Epithelial cell of alveolus of lung (primary cell): Measurements from ENCODE around the gene NDUFA8. TPM values are rescaled to one million over a fixed set of nuclear protein-coding genes. Genes with fewer than 3 reads are reported as not detected.

ENCODE experiments used
- total RNA-seq: library from RNA; depleted of rRNA; stranded (reverse); fragments of >200 nt; gene quantifications from 2 replicates; pipeline ENCODE4 v1.2.1, GENCODE V29; 2015

Gene NDUFA8
- 52.3 and 53.9 TPM in 2 replicates for total RNA-seq

GRCh38 chr9:122159026-122159924 lies at the start of gene NDUFA8, which contains the start of gene MORN5:
TSS of gene NDUFA8 (minus strand) at chr9:122159779. CDS start at chr9:122159677, 102 bp downstream.
TSS of gene MORN5 (plus strand) at chr9:122159908. CDS start at chr9:122159973, 65 bp downstream.

Other genes with a start within 250 kb of the NDUFA8 start
- 1.9 and 3.2 TPM in 2 replicates for gene TTLL11, start 66.5 kb downstream of the NDUFA8 start, total RNA-seq
- not detected in 2 replicates for gene MORN5, start 129 bp upstream of the NDUFA8 start, total RNA-seq
- gene LHX6, start 69.2 kb upstream of the NDUFA8 start, total RNA-seq, result 0.16 and 1.0 TPM in 2 replicates
- 8.5 and 22.2 TPM in 2 replicates for gene RBM18, start 105.1 kb upstream of the NDUFA8 start, total RNA-seq
- 32.7 and 34.3 TPM in 2 replicates for gene MRRF, start 105.1 kb upstream of the NDUFA8 start, total RNA-seq
- gene PTGS1, start 211.2 kb upstream of the NDUFA8 start, total RNA-seq, result 36.8 and 61.8 TPM in 2 replicates